HG03045 (cell line): ENCODE measurements around the gene ABCF2.

Experiments used
- ATAC-seq: cut with Tn5 transposase; IDR thresholded peaks from one replicate; pipeline ENCODE4 v1.9.1; 2021; ENCODE audit warnings: mild to moderate bottlenecking, moderate library complexity; ENCODE audit not compliant: unreplicated experiment

ABCF2 gene

DNA sequence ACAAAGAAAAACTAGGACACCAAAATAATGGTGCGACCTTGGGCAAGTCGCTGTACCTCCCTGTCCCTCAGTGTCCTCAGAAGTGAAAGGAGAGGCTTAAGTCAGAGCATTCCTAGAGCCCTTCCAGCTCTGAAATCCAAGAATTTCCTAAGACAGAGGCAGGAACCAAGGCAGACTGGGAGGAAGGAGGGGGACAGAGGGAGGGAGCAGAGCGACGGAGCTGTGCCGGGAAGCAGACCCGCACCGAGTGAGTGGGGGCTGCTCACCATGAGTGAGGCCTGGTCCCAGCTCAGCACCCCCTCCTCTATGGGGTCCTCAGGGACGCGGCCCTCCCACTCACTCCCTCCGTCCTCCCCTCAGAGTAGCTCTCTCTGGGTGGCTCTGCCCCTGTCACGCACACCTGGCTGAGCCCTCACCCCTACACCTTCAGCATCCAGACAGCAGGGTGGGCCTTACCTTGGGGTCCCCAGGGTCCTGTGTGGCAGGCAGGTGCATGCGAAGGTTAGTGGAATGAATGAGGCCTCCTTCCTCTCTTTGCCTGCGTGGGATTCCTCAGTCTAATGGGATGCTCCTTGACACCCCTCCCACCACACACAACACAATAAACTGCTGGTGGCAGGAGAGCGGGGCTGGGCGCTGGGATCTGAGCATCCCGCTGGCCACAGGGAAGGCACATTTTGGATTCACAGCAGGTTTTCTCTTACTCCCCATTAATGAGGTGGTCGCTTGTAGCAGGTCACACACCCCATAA is 26.1 kb upstream of the ABCF2 start:
- no peak for ATAC-seq

- ATAC-seq: no peak
These were observed 25.5 kb upstream of the ABCF2 start for GRCh38 chr7:151252561-151252835.

GRCh38 chr7:151251689-151252560 is 24.9 kb upstream of the ABCF2 start:
- ATAC-seq: no peak

DNA sequence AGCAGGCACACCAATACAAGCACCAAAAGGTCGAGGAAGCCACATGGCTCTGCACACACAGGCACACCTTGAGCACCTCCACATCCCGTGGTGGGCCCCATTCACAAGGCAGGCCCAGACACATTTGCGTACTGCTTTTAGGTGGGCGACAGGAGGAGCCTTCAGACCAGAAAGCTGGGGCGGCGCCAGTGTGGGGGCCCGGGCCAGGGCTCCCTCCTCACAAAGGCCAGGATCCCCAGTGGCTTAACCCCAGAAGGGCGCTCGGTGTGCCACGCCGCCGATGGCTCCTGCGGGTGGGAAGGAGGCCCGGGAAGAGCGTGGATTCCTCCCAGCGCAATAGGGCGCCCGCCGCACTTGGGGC is 24.3 kb upstream of the ABCF2 start:
- no peak for ATAC-seq

- ATAC-seq: no peak
These were observed 23.5 kb upstream of the ABCF2 start for GRCh38 chr7:151250181-151251132.

DNA sequence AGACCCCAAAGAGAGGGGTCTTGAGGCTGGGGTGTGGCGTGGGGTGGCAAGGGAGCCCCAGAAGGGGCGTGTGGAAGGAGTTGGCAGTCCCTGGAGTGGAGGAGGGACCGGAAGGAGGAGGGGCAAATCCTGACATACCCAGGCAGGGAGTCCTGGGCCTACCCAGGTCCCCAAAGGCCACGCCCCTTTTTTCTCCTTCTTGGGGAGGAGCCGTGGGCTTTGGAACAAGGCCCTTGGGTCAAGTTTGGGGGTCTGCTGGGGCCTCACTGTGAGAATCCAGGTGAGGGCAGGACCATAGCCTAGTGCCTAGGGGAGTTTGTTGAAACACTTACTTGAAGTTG is 22.7 kb upstream of the ABCF2 start:
- ATAC-seq: no peak

GRCh38 chr7:151249034-151249731 is 22.2 kb upstream of the ABCF2 start:
- no peak for ATAC-seq

GRCh38 chr7:151248346-151249033 is 21.5 kb upstream of the ABCF2 start, which contains the start of gene SMARCD3:
Gene SMARCD3 (minus strand): TSS chr7:151248694. CDS start chr7:151248562, 132 bp downstream.
- no peak for ATAC-seq

GRCh38 chr7:151247611-151248345 is 20.8 kb upstream of the ABCF2 start:
- ATAC-seq: no peak

DNA sequence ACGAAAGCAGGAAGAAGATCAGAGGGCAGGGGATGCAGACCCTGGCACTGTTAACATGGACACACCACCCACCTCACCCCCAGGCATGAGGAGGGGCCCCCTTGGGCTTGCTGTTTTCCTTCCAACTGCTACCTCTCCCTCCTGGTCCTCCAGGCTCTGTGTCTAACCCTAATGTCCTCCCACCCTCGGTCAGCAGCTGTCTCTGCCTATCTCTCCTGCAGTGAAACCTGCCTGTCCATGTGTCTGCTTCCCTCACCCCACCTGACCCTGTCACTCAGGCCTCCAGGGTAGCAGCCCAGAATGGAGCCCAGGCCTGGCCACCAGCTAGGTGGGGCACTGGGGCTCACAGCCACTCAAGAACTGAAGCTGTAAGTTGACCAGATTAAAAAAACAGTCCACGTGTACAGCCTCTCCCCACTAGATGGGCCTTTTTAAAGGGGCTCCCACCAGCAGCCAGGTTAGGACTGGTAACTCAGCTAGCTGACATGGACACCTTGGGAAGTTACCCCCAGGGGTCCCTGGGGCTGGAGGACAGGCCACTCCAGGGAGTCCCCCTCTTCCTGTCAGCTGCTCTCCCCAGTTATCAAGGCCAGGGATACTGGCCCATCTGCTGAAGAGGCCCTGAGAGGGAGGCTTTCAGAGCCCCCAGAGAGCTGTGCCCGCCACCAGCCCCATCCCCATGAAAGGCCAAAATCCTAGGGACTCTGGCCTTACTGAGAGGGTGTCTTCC is 20.0 kb upstream of the ABCF2 start:
- no peak for ATAC-seq

DNA sequence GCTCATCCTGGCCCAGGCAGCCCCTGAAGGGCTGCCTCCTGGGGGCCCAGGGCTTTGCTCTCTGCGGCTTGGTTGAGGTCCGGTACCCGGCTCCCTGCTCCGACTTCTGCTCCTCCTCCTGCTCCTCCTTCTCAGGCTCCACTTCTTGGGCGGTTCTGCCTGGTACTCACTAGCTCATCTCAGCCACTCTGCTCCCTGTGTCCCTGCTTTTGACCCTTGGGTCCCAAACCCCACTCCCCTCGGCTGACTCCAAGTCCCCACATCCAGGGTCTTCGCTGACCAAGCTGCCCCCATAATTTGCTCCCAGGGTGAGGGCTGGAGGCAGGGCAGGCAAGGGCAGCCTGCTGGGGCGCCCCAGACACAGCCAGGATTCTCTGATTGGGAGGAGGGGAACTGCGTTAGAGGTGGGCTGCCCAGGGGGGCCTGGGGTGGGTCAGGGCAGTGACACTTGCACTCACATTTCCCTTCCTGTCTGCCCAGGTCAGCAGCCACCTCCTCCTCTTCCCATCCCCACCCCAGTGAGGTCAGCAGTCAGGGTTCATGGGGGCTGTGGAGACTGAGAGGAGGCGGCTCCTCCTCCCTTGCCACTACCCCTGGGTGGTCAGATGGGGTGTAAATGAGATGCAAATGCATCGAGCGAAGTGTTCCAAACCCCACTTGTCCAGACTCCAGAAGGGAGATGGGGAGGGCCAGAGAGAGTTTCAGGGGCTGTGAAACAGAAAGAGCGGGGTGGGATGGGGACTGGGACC is 19.3 kb upstream of the ABCF2 start:
- ATAC-seq: no peak

DNA sequence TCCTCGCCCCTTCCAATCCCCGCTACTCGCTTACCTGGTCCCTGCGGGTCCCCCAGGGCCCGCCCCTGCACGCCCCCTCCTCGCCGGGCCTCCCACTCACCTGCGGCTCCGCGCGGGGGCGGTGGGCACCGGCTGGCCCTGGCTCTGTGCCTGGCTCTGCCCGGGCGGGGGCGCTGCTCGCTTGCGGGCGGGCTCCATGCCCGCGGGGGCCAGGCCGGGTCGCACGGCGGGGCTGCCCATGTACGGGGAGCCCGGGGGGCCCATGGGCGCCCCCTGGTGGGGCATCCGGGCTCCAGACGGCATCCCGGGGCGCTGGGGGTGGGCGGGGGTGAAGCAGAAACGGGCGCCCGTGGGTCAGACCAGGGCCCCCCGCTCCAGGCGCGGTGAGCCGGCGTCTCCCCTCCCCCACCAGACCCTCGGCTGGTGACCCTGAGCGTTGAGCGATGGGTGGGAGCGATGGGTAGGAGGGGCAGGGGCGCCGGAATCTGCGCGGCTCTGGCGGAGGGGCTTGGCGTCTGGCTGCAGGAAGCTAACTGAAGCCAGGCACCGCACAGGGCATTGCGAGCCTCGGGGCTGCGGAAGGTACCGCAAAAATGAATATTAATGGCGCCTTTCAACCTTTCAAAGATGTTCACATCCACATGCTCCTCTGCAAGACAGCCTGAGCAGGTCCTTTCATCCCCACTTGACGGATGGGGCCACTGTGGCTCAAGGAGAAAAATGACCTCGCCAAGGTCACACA is 18.5 kb upstream of the ABCF2 start:
- no peak for ATAC-seq

DNA sequence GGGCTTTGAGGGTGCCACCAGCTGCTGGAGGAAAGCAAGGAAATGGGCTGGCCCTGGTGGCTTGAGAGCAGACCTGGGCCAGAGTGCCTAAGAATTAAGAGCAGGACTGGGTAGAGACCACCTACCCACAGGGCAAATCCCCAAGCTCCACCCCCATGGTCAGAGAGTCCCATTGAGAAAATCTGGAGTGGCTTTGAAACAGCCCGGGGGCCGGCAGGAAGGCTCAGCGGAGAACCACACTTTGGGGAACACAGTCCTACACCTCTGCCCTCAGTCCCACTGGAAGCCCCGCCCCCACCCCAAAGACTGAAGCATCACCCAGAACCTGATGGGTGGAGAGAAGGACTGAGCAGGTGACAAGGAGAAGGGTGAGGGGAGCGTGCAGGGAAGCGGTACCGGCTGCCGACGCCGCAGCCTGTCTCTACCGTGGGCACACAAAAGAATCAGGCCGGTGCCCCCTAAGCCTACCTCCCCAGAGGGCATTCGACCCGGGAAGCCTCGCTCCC is 17.9 kb upstream of the ABCF2 start:
- ATAC-seq: no peak

DNA sequence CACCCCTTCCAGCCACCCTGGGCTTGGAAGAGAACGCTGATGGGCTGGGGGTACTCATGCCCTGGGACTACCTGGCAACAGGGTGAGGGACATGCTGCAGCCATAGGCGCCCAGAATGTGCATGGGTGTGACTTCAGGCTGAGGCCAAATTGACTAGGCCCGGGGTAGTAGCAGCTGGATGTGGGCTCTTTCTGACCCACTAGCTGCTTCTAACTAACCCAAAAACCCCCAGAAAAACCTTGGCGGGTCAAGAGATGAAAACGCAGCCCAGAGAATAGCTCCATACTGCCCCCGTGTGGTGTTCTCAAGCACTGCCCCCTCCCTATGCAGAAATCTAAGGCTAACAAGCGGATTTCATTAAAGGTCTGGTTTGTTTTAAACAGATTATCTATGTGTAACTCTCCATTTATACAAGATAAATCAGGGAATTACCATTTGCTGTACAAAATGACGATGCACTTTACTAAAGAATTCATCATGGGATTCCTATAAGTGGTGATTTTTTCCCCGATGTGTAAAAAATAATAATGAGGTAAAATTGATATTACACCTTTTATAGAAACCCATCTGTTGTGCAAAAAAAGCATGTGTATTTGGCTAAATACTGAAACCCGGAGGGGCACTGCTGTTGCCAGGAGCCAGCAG is 17.3 kb upstream of the ABCF2 start:
- no peak for ATAC-seq

- ATAC-seq: no peak
These were observed 16.6 kb upstream of the ABCF2 start for GRCh38 chr7:151243408-151244195.

GRCh38 chr7:151243045-151243349 is 16.0 kb upstream of the ABCF2 start:
- ATAC-seq: no peak
